NCI-H446 (cell line): ENCODE measurements around the gene FTSJ1.

Experiments used
- DNase-seq, 2 experiments: peaks; one replicate each; lab custom pipeline; 2025; lab: John Stamatoyannopoulos, UW

The FTSJ1 gene

GRCh38 chrX:48470833-48471118 is 5.2 kb upstream of the FTSJ1 start:
- DNase-seq: no peak

DNA sequence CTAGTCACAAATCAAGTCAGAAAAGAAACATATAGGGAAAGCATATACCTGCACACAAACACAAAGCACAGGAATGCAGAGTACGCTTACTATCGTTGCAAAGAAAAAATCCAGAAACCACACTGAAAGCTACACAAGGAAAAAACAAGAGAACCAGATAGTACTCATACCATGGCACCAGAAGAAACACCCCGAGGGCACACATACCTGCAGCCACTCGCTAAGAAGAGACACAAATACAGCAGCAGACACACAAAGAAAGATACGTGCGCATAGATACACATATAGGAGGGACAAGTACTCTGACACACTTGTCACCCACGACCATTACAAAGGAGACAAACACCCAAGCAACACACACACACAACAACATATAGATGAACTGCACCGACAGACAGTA is 4.5 kb upstream of the FTSJ1 start:
- DNase-seq: no peak

DNA sequence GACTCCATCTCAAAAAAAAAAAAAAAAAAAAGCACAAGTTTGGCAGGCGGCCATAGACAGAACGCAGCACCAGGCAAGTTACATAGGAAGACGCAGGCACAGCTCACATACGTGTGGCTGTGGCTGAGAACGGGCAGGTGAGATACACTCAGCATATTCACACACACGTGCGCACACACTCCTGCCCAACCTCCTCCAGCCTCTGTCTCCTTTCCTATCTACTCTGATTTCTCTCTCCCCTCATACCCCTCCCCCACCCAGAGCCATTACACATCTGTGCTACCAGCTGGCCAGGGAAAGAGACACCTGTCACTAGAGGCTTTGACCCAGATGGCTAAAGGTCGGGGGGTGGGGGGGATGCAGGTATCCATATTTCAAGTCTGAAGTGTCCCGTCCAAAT is 3.8 kb upstream of the FTSJ1 start:
- no peak for DNase-seq

- no peak for DNase-seq
Observed at GRCh38 chrX:48472851-48473703, 2.9 kb upstream of the FTSJ1 start.

- DNase-seq: no peak
Observed at GRCh38 chrX:48473704-48473990, 2.4 kb upstream of the FTSJ1 start.

DNA sequence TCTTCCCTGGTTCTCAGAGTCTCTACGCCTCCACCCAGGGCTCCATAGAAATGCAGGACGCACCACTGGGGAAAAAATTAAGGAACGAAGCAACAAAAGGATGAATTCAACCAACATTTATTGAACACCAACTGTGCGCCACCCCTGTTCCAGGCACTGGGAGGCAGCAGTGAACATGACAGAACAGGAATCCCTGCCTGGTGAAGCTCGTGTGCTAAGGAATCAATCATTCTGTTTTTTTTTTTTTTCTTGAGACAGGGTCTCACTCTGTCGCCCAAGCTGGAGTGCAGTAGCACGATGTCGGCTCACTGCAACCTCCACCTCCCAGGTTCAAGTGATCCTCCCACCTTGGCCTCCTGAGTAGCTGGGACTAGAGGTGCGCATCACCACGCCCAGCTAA is 1.9 kb upstream of the FTSJ1 start:
- DNase-seq: peak in 1 of 2 experiments; percentile 3

DNA sequence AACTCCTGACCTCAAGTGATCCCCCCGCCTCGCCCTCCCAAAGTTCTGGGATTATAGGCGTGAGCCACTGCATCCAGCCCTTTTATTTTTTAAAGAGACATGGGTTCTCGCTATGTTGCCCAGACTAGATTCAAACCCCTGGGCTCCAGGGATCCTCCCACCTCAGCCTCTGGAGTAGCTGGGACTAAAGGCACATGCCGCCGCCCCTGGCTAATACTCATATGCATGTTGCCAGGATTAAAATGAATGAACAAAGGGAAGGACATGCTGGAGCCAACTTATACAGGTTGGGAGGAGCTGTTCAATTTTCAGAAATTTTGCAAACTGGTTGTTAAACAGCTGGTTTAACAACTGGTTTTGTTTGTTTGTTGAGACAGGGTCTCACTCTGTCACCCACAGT is 1.4 kb upstream of the FTSJ1 start:
- no peak for DNase-seq

- no peak for DNase-seq
Observed at GRCh38 chrX:48475296-48475695, 703 bp upstream of the FTSJ1 start.

GRCh38 chrX:48476919-48477318 is 920 bp downstream of the FTSJ1 start:
- DNase-seq: no peak

- no peak for DNase-seq
Observed at GRCh38 chrX:48477960-48478755, 2.2 kb downstream of the FTSJ1 start.

DNA sequence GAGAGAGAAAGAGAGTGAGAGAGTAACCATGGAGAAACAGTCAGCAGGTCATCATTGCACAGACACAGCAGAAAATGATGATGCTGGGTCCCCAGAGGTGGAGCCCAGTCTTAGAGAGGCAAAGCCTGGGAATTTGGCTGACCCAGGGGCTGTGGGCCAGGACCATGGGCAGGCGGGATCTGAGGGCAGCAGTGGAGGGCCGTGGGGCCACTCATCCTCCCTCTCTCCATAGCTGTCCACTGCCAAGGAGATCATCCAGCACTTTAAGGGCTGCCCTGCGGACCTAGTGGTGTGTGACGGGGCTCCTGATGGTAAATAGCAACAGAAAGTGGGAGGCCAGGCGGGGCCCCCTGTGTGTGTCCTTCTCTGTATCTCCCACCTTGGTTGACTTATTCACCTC is 2.8 kb downstream of the FTSJ1 start:
- no peak for DNase-seq

- no peak for DNase-seq
Observed at GRCh38 chrX:48480142-48480541, 4.1 kb downstream of the FTSJ1 start.

DNA sequence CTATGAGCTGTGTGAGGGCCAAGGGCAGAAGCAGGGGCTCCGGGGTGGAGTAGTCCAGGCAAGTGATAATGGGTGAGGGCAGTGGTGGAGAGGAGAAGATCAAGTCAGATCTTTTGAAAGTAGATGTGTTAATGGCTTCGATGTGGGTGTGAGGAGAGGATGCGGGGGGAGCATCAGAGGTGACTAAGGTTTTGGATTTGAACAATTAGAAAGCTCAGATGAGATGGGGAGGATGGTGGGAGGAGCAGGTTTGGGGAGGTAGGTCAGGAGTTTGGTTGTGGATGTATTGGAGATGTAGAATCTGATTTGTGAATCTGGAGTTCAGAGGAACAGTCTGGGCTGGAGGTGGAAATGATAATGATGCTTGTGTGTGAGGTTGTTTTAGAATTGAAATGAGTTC is 4.6 kb downstream of the FTSJ1 start:
- no peak for DNase-seq

DNA sequence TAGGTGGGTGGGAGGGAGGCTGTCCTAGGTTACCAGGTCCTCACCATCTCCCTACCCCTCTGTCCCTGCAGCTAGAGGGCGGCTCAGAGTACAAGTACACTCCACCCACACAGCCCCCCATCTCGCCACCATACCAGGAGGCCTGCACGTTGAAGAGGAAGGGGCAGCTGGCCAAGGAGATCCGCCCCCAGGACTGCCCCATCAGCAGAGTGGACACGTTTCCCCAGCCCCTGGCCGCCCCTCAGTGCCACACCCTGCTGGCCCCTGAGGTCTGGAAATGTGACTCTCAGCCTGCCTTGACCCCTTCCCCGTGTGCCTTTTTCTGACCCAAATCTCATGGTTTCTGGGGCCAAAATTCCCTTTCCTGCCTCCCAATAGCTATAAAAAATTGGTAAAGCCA is 6.5 kb downstream of the FTSJ1 start:
- DNase-seq: no peak

GRCh38 chrX:48487362-48487798 is 11.4 kb downstream of the FTSJ1 start:
- DNase-seq: no peak

GRCh38 chrX:48488034-48488433 is 12.0 kb downstream of the FTSJ1 start:
- no peak for DNase-seq

DNA sequence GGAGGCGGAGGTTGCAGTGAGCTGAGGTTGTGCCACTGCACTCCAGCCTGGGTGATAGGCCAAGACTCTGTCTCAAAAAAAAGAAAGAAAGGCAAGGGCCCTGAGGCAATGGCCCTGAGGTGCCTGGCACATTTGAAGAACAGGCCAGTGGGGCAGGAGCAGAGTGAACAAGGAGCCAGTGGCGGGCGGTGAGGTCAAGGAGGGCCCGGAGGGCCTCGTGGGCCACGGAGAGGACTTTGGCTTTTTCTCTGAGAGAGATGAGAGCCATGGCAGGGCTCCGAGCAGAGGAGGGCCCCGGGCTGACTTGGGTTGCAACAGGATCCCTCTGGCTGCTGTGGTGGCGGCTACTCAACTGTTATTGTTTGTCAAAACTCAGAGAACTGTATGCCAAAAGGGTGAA is 13.3 kb downstream of the FTSJ1 start:
- no peak for DNase-seq

- no peak for DNase-seq
Observed at GRCh38 chrX:48489892-48490291, 13.9 kb downstream of the FTSJ1 start.

- no peak for DNase-seq
Observed at GRCh38 chrX:48490661-48491060, 14.7 kb downstream of the FTSJ1 start.

- no peak for DNase-seq
Observed at GRCh38 chrX:48491809-48492208, 15.8 kb downstream of the FTSJ1 start.

DNA sequence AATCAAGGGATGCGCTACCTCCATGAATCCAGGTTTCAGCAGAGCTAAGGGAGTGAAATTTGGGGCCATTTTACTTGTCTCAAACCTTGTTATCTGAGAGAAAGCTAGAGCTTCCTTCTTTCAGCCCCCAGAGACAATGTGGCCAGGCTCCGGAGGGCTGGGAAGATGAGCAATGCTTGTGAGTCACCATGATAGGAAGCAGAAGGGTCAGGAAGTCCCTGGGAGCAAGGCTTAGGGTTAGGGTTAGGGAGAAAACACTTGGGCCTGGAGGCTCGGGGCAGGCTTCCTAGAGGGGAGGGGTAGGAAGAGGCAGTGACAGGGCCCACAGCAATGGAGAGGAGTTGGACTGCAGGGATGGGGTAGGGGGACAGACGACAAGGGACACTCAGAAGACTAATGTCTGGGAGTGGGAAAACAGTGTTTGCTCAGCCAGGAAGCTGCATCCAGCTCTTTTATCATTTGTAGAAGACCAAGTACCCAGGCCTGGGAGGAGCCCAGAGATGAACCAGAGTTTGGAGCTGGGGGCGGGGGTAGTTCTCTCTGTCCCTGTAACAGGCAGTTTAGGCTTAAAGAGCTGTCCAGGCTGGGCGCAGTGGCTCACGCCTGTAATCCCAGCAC is 16.4 kb downstream of the FTSJ1 start:
- no peak for DNase-seq

- peak in 1 of 2 experiments; percentile 6 for DNase-seq
Observed at GRCh38 chrX:48493890-48494364, 17.9 kb downstream of the FTSJ1 start.

DNA sequence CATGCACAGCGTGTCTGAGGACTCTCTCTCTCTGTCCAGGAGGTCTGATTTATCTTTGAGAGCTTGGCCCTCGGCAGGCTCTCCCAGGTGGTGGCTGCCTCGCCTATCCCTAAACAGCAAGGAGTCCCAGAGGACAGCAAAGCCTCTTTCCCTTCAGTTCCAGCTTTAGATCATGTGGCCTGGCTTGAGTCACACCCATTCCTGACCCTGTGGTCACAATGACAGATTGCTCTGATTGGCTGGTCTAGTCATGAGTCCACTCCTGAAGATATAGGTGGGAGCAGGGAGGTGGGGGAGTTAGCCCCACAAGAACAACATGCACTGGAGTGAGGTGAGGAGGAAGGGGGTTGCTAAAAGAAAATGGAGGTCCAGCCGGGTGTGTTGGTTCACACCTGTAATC is 20.7 kb downstream of the FTSJ1 start:
- no peak for DNase-seq
